B cell (primary cell): ENCODE results near the gene DRC7. TPM values are rescaled to one million over a fixed set of nuclear protein-coding genes. Genes with fewer than 3 reads are reported as not detected.

Experiments
- ATAC-seq: fragments of 200-7000 bp; cut with Tn5 transposase; one replicate; pipeline ENCODE4 v1.10.0; 2021; ENCODE audit warnings: low read depth, mild to moderate bottlenecking, moderate number of reproducible peaks, moderate library complexity
- CTCF ChIA-PET: fragments of 350-600 bp; sonication (Branson Sonifier 250); formaldehyde crosslinking; loops from one replicate; lab custom pipeline; 2021; ENCODE audit warnings: antibody characterized with exemption, inconsistent platforms; lab: Charles Lee
- POLR2A ChIA-PET: fragments of 350-600 bp; sonication (Branson Sonifier 250); formaldehyde crosslinking; loops from one replicate; lab custom pipeline; 2021; ENCODE audit warnings: antibody characterized with exemption; lab: Charles Lee
- DNase-seq: peaks from one replicate; pipeline ENCODE4 v3.0.0; 2013
- H2AFZ ChIP-seq: 2 replicates; pipeline ENCODE4 v1.6.1; 2012; ENCODE audit warnings: mild to moderate bottlenecking, low read depth, low read length; ENCODE audit not compliant: insufficient read depth, poor library complexity, severe bottlenecking
- H3K27ac ChIP-seq, 2 donors: 1 replicate in 1 of 2; 2 replicates in 1 of 2; pipeline ENCODE4 v1.5.1; 2012 to 2013; ENCODE audit warnings: low read length in 2 of 2, mild to moderate bottlenecking in 2 of 2, moderate library complexity in 1 of 2
- H3K27me3 ChIP-seq, 4 experiments: fragments of 200-600 bp in 1 of 4; sonication (generic) in 1 of 4; replicated peaks in 1 of 4; 1 replicate in 2 of 4; 2 replicates in 2 of 4; pipeline versions ENCODE4 v1.6.1 to v1.7.0; 2013 to 2016; ENCODE audit warnings: low read length in 3 of 4, mild to moderate bottlenecking in 2 of 4, mixed read lengths in 1 of 4, moderate library complexity in 1 of 4; ENCODE audit not compliant: insufficient read depth in 4 of 4, control insufficient read depth in 3 of 4; ENCODE audit errors: control extremely low read depth in 1 of 4
- H3K36me3 ChIP-seq, 2 experiments: replicated peaks in 1 of 2; 1 replicate in 1 of 2; 2 replicates in 1 of 2; pipeline versions ENCODE4 v1.6.1 to v1.7.1; 2013; ENCODE audit warnings: low read length in 1 of 2; ENCODE audit not compliant: insufficient read depth in 2 of 2, control insufficient read depth in 1 of 2; ENCODE audit errors: control extremely low read depth in 1 of 2, extremely low read depth in 1 of 2
- H3K4me1 ChIP-seq, 2 donors: fragments of 200-600 bp in 1 of 2; sonication (generic) in 1 of 2; 1 replicate in 1 of 2; 2 replicates in 1 of 2; pipeline versions ENCODE4 v1.5.1 to v1.6.1; 2013 to 2017; ENCODE audit warnings: low read length in 2 of 2; ENCODE audit not compliant: control insufficient read depth in 2 of 2, insufficient read depth in 2 of 2
- H3K4me2 ChIP-seq: replicated peaks from 2 replicates; pipeline ENCODE3; 2012; ENCODE audit warnings: mild to moderate bottlenecking, low read depth, low read length; ENCODE audit not compliant: poor library complexity, severe bottlenecking
- H3K4me3 ChIP-seq, 5 experiments: fragments of 200-600 bp in 1 of 5; sonication (generic) in 1 of 5; 1 replicate in 3 of 5; 2 replicates in 2 of 5; pipeline versions ENCODE4 v1.5.1 to v1.7.0; 2011 to 2016; ENCODE audit warnings: low read length in 4 of 5, mild to moderate bottlenecking in 4 of 5, low read depth in 2 of 5, control low read depth in 1 of 5, moderate library complexity in 1 of 5; ENCODE audit not compliant: insufficient read depth in 1 of 5; ENCODE audit errors: control extremely low read depth in 1 of 5, extremely low read depth in 1 of 5
- H3K79me2 ChIP-seq: fragments of 200-600 bp; sonication (generic); one replicate; pipeline ENCODE4 v1.6.0; 2016; ENCODE audit warnings: low read length; ENCODE audit not compliant: control insufficient read depth, insufficient read depth
- H3K9ac ChIP-seq: fragments of 200-600 bp; sonication (generic); 2 replicates; pipeline ENCODE4 v1.6.1; 2017; ENCODE audit warnings: mild to moderate bottlenecking, low read length, moderate library complexity
- H3K9me3 ChIP-seq, 3 donors: one replicate each; pipeline versions ENCODE4 v1.6.1 to v1.7.1; 2013; ENCODE audit warnings: low read length in 2 of 3; ENCODE audit not compliant: control insufficient read depth in 2 of 3, insufficient read depth in 1 of 3; ENCODE audit errors: control extremely low read depth in 1 of 3
- H4K20me1 ChIP-seq: 2 replicates; pipeline ENCODE4 v1.6.0; 2012; ENCODE audit warnings: mild to moderate bottlenecking, low read length; ENCODE audit not compliant: insufficient read depth, control insufficient read depth, poor library complexity, severe bottlenecking
- H3K27ac Mint-ChIP-seq: one replicate; pipeline ENCODE4 v1.8.0; 2021; ENCODE audit warnings: mixed read lengths
- H3K27me3 Mint-ChIP-seq: one replicate; pipeline ENCODE4 v1.8.0; 2021; ENCODE audit warnings: mixed read lengths
- H3K4me1 Mint-ChIP-seq: one replicate; pipeline ENCODE4 v1.8.0; 2021; ENCODE audit warnings: mixed read lengths
- H3K4me3 Mint-ChIP-seq: one replicate; pipeline ENCODE4 v1.8.0; 2021; ENCODE audit warnings: mixed read lengths
- H3K9me3 Mint-ChIP-seq: one replicate; pipeline ENCODE4 v1.8.0; 2022; ENCODE audit warnings: mixed read lengths; ENCODE audit not compliant: insufficient read depth
- EZH2 ChIP-seq: IDR thresholded peaks from 2 replicates; pipeline ENCODE4 v1.6.1; 2012; ENCODE audit warnings: borderline replicate concordance, low read depth, mild to moderate bottlenecking, moderate library complexity, low read length; ENCODE audit not compliant: insufficient read depth, poor library complexity, severe bottlenecking
- whole genome bisulfite sequencing: methylation state at CpG from one replicate; pipeline ENCODE4 v1.1.5; 2013; ENCODE audit warnings: missing lambda C conversion rate; ENCODE audit not compliant: insufficient coverage; 5-methylcytosine and 5-hydroxymethylcytosine counted together
- intact Hi-C: fragments of 100-400 bp; cut with micrococcal nuclease; formaldehyde crosslinking; loops from one replicate; pipeline ENCODE4 v1.10.0; 2022
- polyA plus RNA-seq: library from polyadenylated mRNA; depleted of rRNA; stranded (reverse); fragments of >200 nt; gene quantifications from 2 replicates; pipeline ENCODE4 v1.2.3, GENCODE V29; 2012
- total RNA-seq, 2 donors: library from RNA; stranded (reverse); fragments of 120-200 nt in 1 of 2; gene quantifications; 1 replicate in 1 of 2; 2 replicates in 1 of 2; pipeline versions ENCODE4 v1.2.3 to v1.2.4, GENCODE V29; 2013 to 2022
- TF ChIP-seq, protein P1 (sequence below): fragments of 200-600 bp; IDR thresholded peaks from one replicate; pipeline ENCODE4 v1.8.0; 2022; ENCODE audit warnings: antibody characterized with exemption, mild to moderate bottlenecking

Gene DRC7
- total and polyA plus RNA-seq, 2 donors (not counting 1 experiment from before 2014, with no cell fraction given) = 0.12 to 0.22 TPM

DNA sequence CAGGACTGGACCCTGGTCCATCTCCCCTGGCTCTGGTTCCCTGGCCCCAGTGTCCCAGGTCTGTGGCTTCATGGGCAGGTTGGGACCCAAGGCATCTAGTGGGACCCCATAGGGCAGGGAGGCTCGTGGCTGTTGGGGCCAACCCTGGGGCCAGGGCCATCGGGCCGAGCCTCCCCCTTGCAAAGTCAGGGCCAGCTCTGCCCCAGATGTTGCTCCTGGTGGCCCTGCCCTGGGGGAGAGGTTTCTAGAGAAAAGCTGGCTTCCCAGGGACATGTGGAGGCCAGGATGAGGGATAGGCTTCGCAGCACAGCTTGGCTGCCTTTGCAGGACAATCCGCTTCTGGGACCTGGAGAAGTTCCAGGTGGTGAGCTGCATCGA lies 57.6 kb downstream of the DRC7 start:
- no peak overlapping the region for H3K4me2 ChIP-seq
- no peak overlapping the region for H3K4me3 ChIP-seq
- no peak overlapping the region for H3K9ac ChIP-seq
- peaks cover 0 to 3% of the 10 kb centered on the region in 2 donors for H3K4me1 ChIP-seq
- H3K9me3 ChIP-seq = no peaks in the 10 kb centered on the region
- no peak overlapping the region for H3K4me3 Mint-ChIP-seq
- H3K79me2 ChIP-seq = no peaks in the 10 kb centered on the region
- intact Hi-C loops = no loop called here
- no peaks in the 10 kb centered on the region for H3K27me3 Mint-ChIP-seq
- H4K20me1 ChIP-seq = no peaks in the 10 kb centered on the region
- H3K9me3 Mint-ChIP-seq = no peaks in the 10 kb centered on the region
- no peak overlapping the region for H3K27ac ChIP-seq
- TF ChIP-seq, protein P1, sequence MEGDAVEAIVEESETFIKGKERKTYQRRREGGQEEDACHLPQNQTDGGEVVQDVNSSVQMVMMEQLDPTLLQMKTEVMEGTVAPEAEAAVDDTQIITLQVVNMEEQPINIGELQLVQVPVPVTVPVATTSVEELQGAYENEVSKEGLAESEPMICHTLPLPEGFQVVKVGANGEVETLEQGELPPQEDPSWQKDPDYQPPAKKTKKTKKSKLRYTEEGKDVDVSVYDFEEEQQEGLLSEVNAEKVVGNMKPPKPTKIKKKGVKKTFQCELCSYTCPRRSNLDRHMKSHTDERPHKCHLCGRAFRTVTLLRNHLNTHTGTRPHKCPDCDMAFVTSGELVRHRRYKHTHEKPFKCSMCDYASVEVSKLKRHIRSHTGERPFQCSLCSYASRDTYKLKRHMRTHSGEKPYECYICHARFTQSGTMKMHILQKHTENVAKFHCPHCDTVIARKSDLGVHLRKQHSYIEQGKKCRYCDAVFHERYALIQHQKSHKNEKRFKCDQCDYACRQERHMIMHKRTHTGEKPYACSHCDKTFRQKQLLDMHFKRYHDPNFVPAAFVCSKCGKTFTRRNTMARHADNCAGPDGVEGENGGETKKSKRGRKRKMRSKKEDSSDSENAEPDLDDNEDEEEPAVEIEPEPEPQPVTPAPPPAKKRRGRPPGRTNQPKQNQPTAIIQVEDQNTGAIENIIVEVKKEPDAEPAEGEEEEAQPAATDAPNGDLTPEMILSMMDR = no peak
- TF ChIP-seq EZH2 = no peak
- DNase-seq = no peak
- no peak overlapping the region for H3K27ac Mint-ChIP-seq
- no peak overlapping the region for H2AFZ ChIP-seq
- peaks cover 0 to 3% of the 10 kb centered on the region in 2 experiments for H3K36me3 ChIP-seq
- WGBS = 91% methylated on average over 6 of the region's 6 CpGs
- no peak for ATAC-seq
- H3K27me3 ChIP-seq = no peaks in the 10 kb centered on the region
- H3K4me1 Mint-ChIP-seq = no peaks in the 10 kb centered on the region
- POLR2A ChIA-PET = no interaction called here
- CTCF ChIA-PET = no interaction called here

DNA sequence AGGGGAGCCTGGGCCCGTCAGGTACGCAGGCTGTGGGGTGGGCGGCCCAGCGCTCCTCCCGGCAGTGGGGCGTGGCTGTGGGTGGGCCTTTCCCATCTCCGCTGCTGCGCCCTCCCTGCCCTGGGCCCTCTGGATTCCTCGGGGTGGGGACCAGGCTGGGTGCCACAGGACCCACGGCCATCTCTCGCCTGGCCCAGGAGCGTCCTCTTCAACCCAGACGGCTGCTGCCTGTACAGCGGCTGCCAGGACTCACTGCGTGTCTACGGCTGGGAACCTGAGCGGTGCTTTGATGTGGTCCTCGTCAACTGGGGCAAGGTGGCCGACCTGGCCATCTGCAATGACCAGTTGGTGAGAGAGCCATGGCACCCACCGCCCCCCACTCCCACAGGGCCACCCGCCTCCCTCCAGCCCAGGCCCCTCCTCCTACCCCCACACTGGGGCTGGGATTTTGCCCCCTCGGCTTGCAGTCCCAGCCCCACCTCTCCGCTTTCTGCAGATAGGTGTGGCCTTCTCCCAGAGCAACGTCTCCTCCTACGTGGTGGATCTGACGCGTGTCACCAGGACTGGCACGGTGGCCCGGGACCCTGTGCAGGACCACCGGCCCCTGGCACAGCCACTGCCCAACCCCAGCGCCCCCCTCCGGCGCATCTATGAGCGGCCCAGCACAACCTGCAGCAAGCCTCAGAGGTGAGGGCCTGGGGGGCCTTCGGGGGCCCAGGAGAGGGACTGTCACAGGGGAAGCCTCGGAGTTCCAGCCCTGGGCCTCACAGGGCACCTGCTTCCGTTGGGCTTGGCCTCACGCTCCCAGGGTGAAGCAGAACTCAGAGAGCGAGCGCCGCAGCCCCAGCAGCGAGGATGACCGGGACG lies 58.2 kb downstream of the DRC7 start:
- TF ChIP-seq EZH2 = no peak
- TF ChIP-seq, protein P1 = no peak
- H3K27ac Mint-ChIP-seq = no peak overlapping the region
- POLR2A ChIA-PET = no interaction called here
- DNase-seq (no peak), ATAC-seq (no peak)
- no peak overlapping the region for H2AFZ ChIP-seq
- no peaks in the 10 kb centered on the region for H3K9me3 Mint-ChIP-seq
- H3K9me3 ChIP-seq = no peaks in the 10 kb centered on the region
- no peaks in the 10 kb centered on the region for H3K4me1 Mint-ChIP-seq
- no peak overlapping the region for H3K9ac ChIP-seq
- H3K4me2 ChIP-seq = no peak overlapping the region
- CTCF ChIA-PET = no interaction called here
- no peaks in the 10 kb centered on the region for H3K27me3 ChIP-seq
- H3K79me2 ChIP-seq = no peaks in the 10 kb centered on the region
- WGBS = 97% methylated on average over 43 of the region's 44 CpGs
- H3K27me3 Mint-ChIP-seq = no peaks in the 10 kb centered on the region
- H3K4me3 ChIP-seq = no peak overlapping the region
- H3K4me3 Mint-ChIP-seq = no peak overlapping the region
- no peaks in the 10 kb centered on the region for H4K20me1 ChIP-seq
- H3K36me3 ChIP-seq = peaks cover 0 to 3% of the 10 kb centered on the region in 2 experiments
- intact Hi-C loops = no loop called here
- no peak overlapping the region for H3K27ac ChIP-seq
- H3K4me1 ChIP-seq = peaks cover 0 to 3% of the 10 kb centered on the region in 2 donors
